Endothelial cell of umbilical vein (primary cell): ENCODE results near the gene CHSY1. TPM values are rescaled to one million over a fixed set of nuclear protein-coding genes. Genes with fewer than 3 reads are reported as not detected.
A peak's percentile ranks its signal among the peaks of the same experiment; 100 is the strongest.

ENCODE experiments used
- BruUV-seq: library from RNA; stranded (reverse); fragments of 400-500 nt; replicated peaks from 2 replicates; lab custom pipeline; 2021; lab: Mats Ljungman, UMichigan
- CTCF ChIA-PET: fragments of 300-600, 350-600 bp; sonication (Branson Sonifier 250); formaldehyde crosslinking; loops from one replicate; lab custom pipeline; 2021; ENCODE audit warnings: antibody characterized with exemption, inconsistent platforms; lab: Charles Lee
- POLR2A ChIA-PET: fragments of 300-600, 350-600 bp; sonication (Branson Sonifier 250); formaldehyde crosslinking; loops from one replicate; lab custom pipeline; 2021; ENCODE audit warnings: antibody characterized with exemption, inconsistent platforms; lab: Charles Lee
- DNase-seq: peaks from one replicate; pipeline ENCODE4 v3.0.0-alpha.2; 2011; ENCODE audit warnings: low read depth, low spot score
- FAIRE-seq: peaks from 2 replicates; lab custom pipeline; 2011; peaks lifted over from hg19 to GRCh38; lab: Jason Lieb, UNC
- H2AFZ ChIP-seq: 2 replicates; pipeline ENCODE4 v1.6.0; 2012; ENCODE audit warnings: low read depth, low read length, control low read depth, inconsistent platforms
- H3K27ac ChIP-seq: 2 replicates; pipeline ENCODE4 v1.5.1; 2011; ENCODE audit warnings: low read depth, mild to moderate bottlenecking, control low read depth, low read length, moderate library complexity; ENCODE audit not compliant: insufficient read depth
- H3K27me3 ChIP-seq, 2 experiments: 2 replicates each; pipeline versions ENCODE4 v1.6.0 to v1.6.1; 2011; ENCODE audit warnings: low read length in 2 of 2, mixed read lengths in 1 of 2; ENCODE audit not compliant: control insufficient read depth in 2 of 2, insufficient read depth in 2 of 2
- H3K36me3 ChIP-seq, 2 experiments: 2 replicates in 1 of 2; 3 replicates in 1 of 2; pipeline ENCODE4 v1.5.1; 2011; ENCODE audit warnings: low read length in 2 of 2, mild to moderate bottlenecking in 1 of 2, moderate library complexity in 1 of 2; ENCODE audit not compliant: control insufficient read depth in 2 of 2, insufficient read depth in 2 of 2; ENCODE audit errors: extremely low read depth in 1 of 2
- H3K4me1 ChIP-seq: 3 replicates; pipeline ENCODE4 v1.5.1; 2011; ENCODE audit warnings: mild to moderate bottlenecking, low read length; ENCODE audit not compliant: control insufficient read depth, insufficient read depth; ENCODE audit errors: extremely low read depth
- H3K4me2 ChIP-seq: 2 replicates; pipeline ENCODE4 v1.6.1; 2011; ENCODE audit warnings: low read length, control low read depth, mixed read lengths; ENCODE audit not compliant: insufficient read depth
- H3K4me3 ChIP-seq, 3 experiments: fragments of 200-600 bp in 1 of 3; sonication (generic), shearing (Covaris generic) in 1 of 3; replicated peaks in 1 of 3; 2 replicates each; pipeline ENCODE4 v1.5.1; 2011 to 2016; ENCODE audit warnings: control low read depth in 3 of 3, low read length in 3 of 3, mild to moderate bottlenecking in 2 of 3, inconsistent platforms in 1 of 3, low read depth in 1 of 3, moderate library complexity in 1 of 3; ENCODE audit not compliant: insufficient read depth in 1 of 3
- H3K79me2 ChIP-seq: 2 replicates; pipeline ENCODE4 v1.6.0; 2012; ENCODE audit warnings: low read length, inconsistent platforms; ENCODE audit not compliant: control insufficient read depth, insufficient read depth
- H3K9ac ChIP-seq: replicated peaks from 2 replicates; pipeline ENCODE3; 2011; ENCODE audit warnings: low read length, control low read depth; ENCODE audit not compliant: insufficient read depth; ENCODE audit errors: extremely low read depth
- H3K9me1 ChIP-seq: replicated peaks from 3 replicates; pipeline ENCODE4 v1.6.0; 2011; ENCODE audit warnings: mild to moderate bottlenecking, low read length; ENCODE audit not compliant: control insufficient read depth, insufficient read depth; ENCODE audit errors: extremely low read depth
- H3K9me3 ChIP-seq: replicated peaks from 2 replicates; pipeline ENCODE4 v1.5.1; 2012; ENCODE audit warnings: low read length, inconsistent platforms; ENCODE audit not compliant: control insufficient read depth, insufficient read depth
- H4K20me1 ChIP-seq: replicated peaks from 2 replicates; pipeline ENCODE3; 2011; ENCODE audit warnings: mild to moderate bottlenecking, low read length; ENCODE audit not compliant: control insufficient read depth, insufficient read depth; ENCODE audit errors: extremely low read depth
- CTCF ChIP-seq, 2 donors: IDR thresholded peaks; 1 replicate in 1 of 2; 2 replicates in 1 of 2; pipeline ENCODE4 v1.5.1; 2011; ENCODE audit warnings: low read length in 2 of 2, mild to moderate bottlenecking in 2 of 2, moderate library complexity in 2 of 2, control low read depth in 1 of 2, inconsistent platforms in 1 of 2, low read depth in 1 of 2; ENCODE audit not compliant: insufficient read depth in 1 of 2; ENCODE audit errors: extremely low read depth in 1 of 2
- EZH2 ChIP-seq: IDR thresholded peaks from 2 replicates; pipeline ENCODE4 v1.6.1; 2012; ENCODE audit warnings: borderline replicate concordance, low read depth, mild to moderate bottlenecking, moderate library complexity, low read length, inconsistent platforms; ENCODE audit not compliant: severe bottlenecking
- FOS ChIP-seq: IDR thresholded peaks from 2 replicates; pipeline ENCODE4 v1.6.1; 2011; ENCODE audit warnings: mild to moderate bottlenecking, low read length, moderate library complexity, borderline replicate concordance; ENCODE audit not compliant: insufficient read depth
- GATA2 ChIP-seq: IDR thresholded peaks from 2 replicates; pipeline ENCODE4 v1.7.0; 2011; ENCODE audit warnings: low read depth, mild to moderate bottlenecking, moderate library complexity, mixed read lengths, low read length; ENCODE audit not compliant: insufficient read length, insufficient read depth
- JUN ChIP-seq: IDR thresholded peaks from 2 replicates; pipeline ENCODE4 v1.6.1; 2011; ENCODE audit warnings: borderline replicate concordance, low read depth; ENCODE audit not compliant: insufficient read length, insufficient read depth
- MAX ChIP-seq: IDR thresholded peaks from 2 replicates; pipeline ENCODE4 v1.6.1; 2011; ENCODE audit not compliant: insufficient read depth, insufficient read length
- MYC ChIP-seq: IDR thresholded peaks from one replicate; pipeline ENCODE4 v1.6.1; 2011; ENCODE audit warnings: mild to moderate bottlenecking, low read depth, low read length
- POLR2A ChIP-seq: IDR thresholded peaks from 2 replicates; pipeline ENCODE4 v1.6.1; 2012; ENCODE audit warnings: low read depth, mild to moderate bottlenecking, control low read depth, low read length
- POLR2AphosphoS5 ChIP-seq: IDR thresholded peaks from 2 replicates; pipeline ENCODE4 v1.6.1; 2012; ENCODE audit warnings: low read depth, mild to moderate bottlenecking, control low read depth, low read length, moderate library complexity; ENCODE audit not compliant: insufficient read depth
- dilution Hi-C: fragments of 300-500 bp; cut with MboI; formaldehyde crosslinking; loops from one replicate; pipeline ENCODE4 v1.15.0; 2019; ENCODE audit warnings: low sequenced_read_pairs; ENCODE audit not compliant: extremely low pct_ligation_motif_present
- intact Hi-C: fragments of 100-400 bp; cut with micrococcal nuclease; formaldehyde crosslinking; loops from one replicate; pipeline ENCODE4 v1.10.0; 2022
- polyA plus RNA-seq, 4 experiments: library from polyadenylated mRNA; depleted of rRNA in 3 of 4; stranded (reverse) in 3 of 4; unstranded in 1 of 4; fragments of >200 nt; gene quantifications; 2 replicates each; pipeline versions ENCODE4 v1.2.1 to v1.2.3, GENCODE V29; 2011 to 2012; ENCODE audit warnings: missing spikeins in 1 of 4
- total RNA-seq: library from RNA; stranded (reverse); gene quantifications from 2 replicates; pipeline ENCODE4 v1.2.3, GENCODE V29; 2021

CHSY1 gene
- total and polyA plus RNA-seq, 2 donors (not counting 3 experiments of a cell fraction or from before 2014, with no cell fraction given): 23.7 to 50.8 TPM

- TF ChIP-seq MYC: peak; percentile 65
- no peak for TF ChIP-seq EZH2
- peak; percentile 82 for TF ChIP-seq MAX
- TF ChIP-seq POLR2AphosphoS5: peak; percentile 78
- peak; percentile 53 for TF ChIP-seq POLR2A
- H3K27ac ChIP-seq: peak within 1 kb of the TSS; percentile 70
- DNase-seq (peak; percentile 95), FAIRE-seq (peak; percentile 75)
- peak within 1 kb of the TSS; percentile 77 to 94 (median 80) for H3K4me3 ChIP-seq
- H3K79me2 ChIP-seq: peaks cover 48% of the 10 kb centered on the region
- peaks cover 0 to 5% of the 10 kb centered on the region in 2 experiments for H3K36me3 ChIP-seq
- ChIA-PET CTCF (interaction anchor here (0.6 to 3.2 kb wide), 5 partner anchors 10 to 357 kb away, joined by 3 to 21 read pairs (median 3); partner anchors contain the start of gene TM2D3), POLR2A (no interaction called here)
- no peaks in the 10 kb centered on the region for H4K20me1 ChIP-seq
- intact Hi-C loops: loop anchor here (1.0 to 2.0 kb wide), 5 partner anchors 18 to 429 kb away; partner anchors contain the start of genes SELENOS, TARS3 and TM2D3
- H3K9me1 ChIP-seq: no peaks in the 10 kb centered on the region
- peak within 1 kb of the TSS; percentile 95 for H3K9ac ChIP-seq
- BruUV-seq: no TSS peak
- dilution Hi-C loops: no loop called here
- H2AFZ ChIP-seq: peak within 1 kb of the TSS; percentile 72
- no peaks in the 10 kb centered on the region for H3K9me3 ChIP-seq
- H3K27me3 ChIP-seq: no peaks in the 10 kb centered on the region
- peak within 1 kb of the TSS; percentile 58 for H3K4me2 ChIP-seq
- H3K4me1 ChIP-seq: peaks cover 14% of the 10 kb centered on the region
Measured at GRCh38 chr15:101294731-101295606, 43.1 kb upstream of the CHSY1 start, which contains the start of gene SNRPA1. TSS of gene SNRPA1 (minus strand) at chr15:101295248. CDS start at chr15:101295178, 70 bp downstream.

GRCh38 chr15:101293122-101293521 is 41.3 kb upstream of the CHSY1 start:
- H3K4me3 ChIP-seq: peak overlapping the region in 1 of 3 experiments; percentile 77
- BruUV-seq: no TSS peak
- ChIA-PET CTCF (interaction anchor here (1.1 to 3.2 kb wide), 2 partner anchors 9 to 349 kb away, joined by 3 to 21 read pairs; no protein-coding TSS in a partner anchor), POLR2A (no interaction called here)
- peaks cover 63% of the 10 kb centered on the region for H3K79me2 ChIP-seq
- no peaks in the 10 kb centered on the region for H3K27me3 ChIP-seq
- H3K9me3 ChIP-seq: no peaks in the 10 kb centered on the region
- peaks cover 0 to 8% of the 10 kb centered on the region in 2 experiments for H3K36me3 ChIP-seq
- no peak overlapping the region for H2AFZ ChIP-seq
- TF ChIP-seq MYC (no peak), POLR2AphosphoS5 (no peak), FOS (no peak), JUN (no peak), CTCF (IDR thresholded peaks at IDR 0.05; ENCODE audit: extremely low read depth in 1 of 2, insufficient read depth in 1 of 2, low read depth in 1 of 2, low read length in 2 of 2) (no peak), EZH2 (no peak), GATA2 (no peak), MAX (no peak), POLR2A (no peak)
- dilution Hi-C loops: no loop called here
- peak overlapping the region; percentile 52 for H3K4me2 ChIP-seq
- intact Hi-C loops: no loop called here
- H3K9ac ChIP-seq: peak overlapping the region; percentile 95
- H3K9me1 ChIP-seq: no peaks in the 10 kb centered on the region
- FAIRE-seq (no peak), DNase-seq (no peak)
- no peaks in the 10 kb centered on the region for H4K20me1 ChIP-seq
- H3K27ac ChIP-seq: no peak overlapping the region
- peaks cover 14% of the 10 kb centered on the region for H3K4me1 ChIP-seq
